ENCODE measurements around the gene DCXR. TPM values are rescaled to one million over a fixed set of nuclear protein-coding genes. Genes with fewer than 3 reads are reported as not detected.

The DCXR gene
- total and polyA plus RNA-seq, 2 donors (not counting 3 experiments of a cell fraction or from before 2014, with no cell fraction given): 93.0 to 178 TPM

- intact Hi-C loops (cut with micrococcal nuclease) (no loop called here), dilution Hi-C loops (cut with MboI; ENCODE audit: extremely low pct_ligation_motif_present, low sequenced_read_pairs) (no loop called here)
- no peak for TF ChIP-seq POLR2A (IDR thresholded peaks at IDR 0.05; ENCODE audit: low read depth, low read length)
- no peak for TF ChIP-seq GATA2 (IDR thresholded peaks at IDR 0.05; ENCODE audit: insufficient read depth, insufficient read length, low read depth, low read length)
- no peak for TF ChIP-seq CTCF (IDR thresholded peaks at IDR 0.05; ENCODE audit: extremely low read depth in 1 of 2, insufficient read depth in 1 of 2, low read depth in 1 of 2, low read length in 2 of 2)
- no peak for TF ChIP-seq JUN (IDR thresholded peaks at IDR 0.05; ENCODE audit: borderline replicate concordance, insufficient read depth, insufficient read length, low read depth)
- TF ChIP-seq MYC (IDR thresholded peaks at IDR 0.05; ENCODE audit: low read depth, low read length): no peak
- TF ChIP-seq POLR2AphosphoS5 (IDR thresholded peaks at IDR 0.05; ENCODE audit: insufficient read depth, low read depth, low read length): no peak
- Histone ChIP-seq H4K20me1 (replicated peaks; ENCODE audit: control insufficient read depth, extremely low read depth, insufficient read depth, low read length) (no peaks in the 10 kb centered on the region), H3K4me1 (ENCODE audit: control insufficient read depth, extremely low read depth, insufficient read depth, low read length) (peaks cover 11% of the 10 kb centered on the region), H3K4me3 (replicated peaks in 1 of 3; ENCODE audit: insufficient read depth in 1 of 3, low read depth in 1 of 3, low read length in 3 of 3) (no peak overlapping the region), H3K79me2 (ENCODE audit: control insufficient read depth, insufficient read depth, low read length) (peaks cover 11% of the 10 kb centered on the region), H3K36me3 (ENCODE audit: control insufficient read depth in 2 of 2, extremely low read depth in 1 of 2, insufficient read depth in 2 of 2, low read length in 2 of 2) (peaks cover 0 to 16% of the 10 kb centered on the region in 2 experiments), H3K4me2 (ENCODE audit: insufficient read depth, low read length) (no peak overlapping the region), H3K9me1 (replicated peaks; ENCODE audit: control insufficient read depth, extremely low read depth, insufficient read depth, low read length) (no peaks in the 10 kb centered on the region), H3K9me3 (replicated peaks; ENCODE audit: control insufficient read depth, insufficient read depth, low read length) (no peaks in the 10 kb centered on the region), H3K9ac (replicated peaks; ENCODE audit: extremely low read depth, insufficient read depth, low read length) (no peak overlapping the region), H2AFZ (ENCODE audit: low read depth, low read length) (no peak overlapping the region), H3K27ac (ENCODE audit: insufficient read depth, low read depth, low read length) (no peak overlapping the region), H3K27me3 (ENCODE audit: control insufficient read depth in 2 of 2, insufficient read depth in 2 of 2, low read length in 2 of 2) (no peaks in the 10 kb centered on the region)
- no TSS peak for BruUV-seq (replicated peaks)
- POLR2A ChIA-PET: no interaction called here
- FAIRE-seq (no peak), DNase-seq (ENCODE audit: low read depth, low spot score) (no peak)
- CTCF ChIA-PET: interaction anchor here (1.0 to 3.8 kb wide), 2 partner anchors 12 to 19 kb away, joined by 4 to 18 read pairs; partner anchors contain the start of genes DCXR and RAC3
Measured at GRCh38 chr17:82049521-82049971, 12.0 kb upstream of the DCXR start.

GRCh38 chr17:82049106-82049505 is 11.6 kb upstream of the DCXR start:
- CTCF ChIA-PET: interaction anchor here (1.0 to 3.8 kb wide), 2 partner anchors 11 to 18 kb away, joined by 4 to 18 read pairs; partner anchors contain the start of genes DCXR and RAC3
- no peak overlapping the region for H2AFZ ChIP-seq (ENCODE audit: low read depth, low read length)
- H4K20me1 ChIP-seq (replicated peaks; ENCODE audit: control insufficient read depth, extremely low read depth, insufficient read depth, low read length): no peaks in the 10 kb centered on the region
- no TSS peak for BruUV-seq (replicated peaks)
- H3K9me1 ChIP-seq (replicated peaks; ENCODE audit: control insufficient read depth, extremely low read depth, insufficient read depth, low read length): no peaks in the 10 kb centered on the region
- no peak overlapping the region for H3K9ac ChIP-seq (replicated peaks; ENCODE audit: extremely low read depth, insufficient read depth, low read length)
- peaks cover 0 to 14% of the 10 kb centered on the region in 2 experiments for H3K36me3 ChIP-seq (ENCODE audit: control insufficient read depth in 2 of 2, extremely low read depth in 1 of 2, insufficient read depth in 2 of 2, low read length in 2 of 2)
- H3K79me2 ChIP-seq (ENCODE audit: control insufficient read depth, insufficient read depth, low read length): peaks cover 11% of the 10 kb centered on the region
- intact Hi-C loops (cut with micrococcal nuclease): no loop called here
- H3K4me2 ChIP-seq (ENCODE audit: insufficient read depth, low read length): no peak overlapping the region
- FAIRE-seq: no peak
- TF ChIP-seq GATA2 (IDR thresholded peaks at IDR 0.05; ENCODE audit: insufficient read depth, insufficient read length, low read depth, low read length) (no peak), EZH2 (IDR thresholded peaks at IDR 0.05; ENCODE audit: borderline replicate concordance, low read depth, low read length, severe bottlenecking) (no peak), POLR2A (IDR thresholded peaks at IDR 0.05; ENCODE audit: low read depth, low read length) (no peak), MYC (IDR thresholded peaks at IDR 0.05; ENCODE audit: low read depth, low read length) (no peak), JUN (IDR thresholded peaks at IDR 0.05; ENCODE audit: borderline replicate concordance, insufficient read depth, insufficient read length, low read depth) (no peak), POLR2AphosphoS5 (IDR thresholded peaks at IDR 0.05; ENCODE audit: insufficient read depth, low read depth, low read length) (no peak), MAX (IDR thresholded peaks at IDR 0.05; ENCODE audit: insufficient read depth, insufficient read length) (no peak), FOS (IDR thresholded peaks at IDR 0.05; ENCODE audit: borderline replicate concordance, insufficient read depth, low read length) (no peak), CTCF (IDR thresholded peaks at IDR 0.05; ENCODE audit: extremely low read depth in 1 of 2, insufficient read depth in 1 of 2, low read depth in 1 of 2, low read length in 2 of 2) (no peak)
- dilution Hi-C loops (cut with MboI; ENCODE audit: extremely low pct_ligation_motif_present, low sequenced_read_pairs): no loop called here
- H3K4me1 ChIP-seq (ENCODE audit: control insufficient read depth, extremely low read depth, insufficient read depth, low read length): peaks cover 11% of the 10 kb centered on the region
- POLR2A ChIA-PET: no interaction called here
- no peak for DNase-seq (ENCODE audit: low read depth, low spot score)
- H3K9me3 ChIP-seq (replicated peaks; ENCODE audit: control insufficient read depth, insufficient read depth, low read length): no peaks in the 10 kb centered on the region
- no peak overlapping the region for H3K27ac ChIP-seq (ENCODE audit: insufficient read depth, low read depth, low read length)
- no peak overlapping the region for H3K4me3 ChIP-seq (replicated peaks in 1 of 3; ENCODE audit: insufficient read depth in 1 of 3, low read depth in 1 of 3, low read length in 3 of 3)
- H3K27me3 ChIP-seq (ENCODE audit: control insufficient read depth in 2 of 2, insufficient read depth in 2 of 2, low read length in 2 of 2): no peaks in the 10 kb centered on the region

All from endothelial cell of umbilical vein (primary cell).